Measurements from ENCODE around the gene BMP7.

Gene BMP7

DNA sequence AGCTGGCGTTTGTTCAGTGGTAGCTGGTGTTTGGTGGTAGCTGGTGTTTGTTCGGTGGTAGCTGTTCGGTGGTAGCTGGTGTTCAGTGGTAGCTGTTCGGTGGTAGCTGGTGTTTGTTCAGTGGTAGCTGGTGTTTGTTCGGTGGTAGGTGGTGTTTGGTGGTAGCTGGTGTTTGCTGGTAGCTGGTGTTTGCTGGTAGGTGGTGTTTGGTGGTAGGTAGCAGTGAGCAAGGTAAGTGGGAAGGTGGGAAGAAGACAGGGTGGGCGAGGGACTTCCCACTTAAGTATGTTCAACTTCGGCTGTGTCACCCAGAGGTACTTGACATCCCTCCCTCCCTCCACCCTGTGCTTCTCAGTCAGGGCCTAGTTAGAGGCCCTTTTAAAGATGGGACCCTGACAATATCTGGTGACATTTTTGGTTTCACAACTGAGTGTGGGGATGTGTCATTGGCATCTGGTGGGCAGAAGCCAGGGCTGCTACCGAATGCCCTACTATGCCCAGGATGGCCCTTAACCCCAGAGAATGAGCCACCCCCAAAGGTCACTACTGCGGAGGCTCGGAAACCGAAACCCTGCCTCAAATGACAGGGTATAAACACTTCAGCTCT lies 47.3 kb downstream of the BMP7 start:
- no peak overlapping the region for H3K4me3 ChIP-seq (ENCODE audit: control insufficient read depth, low read depth, low read length)
- TF ChIP-seq, protein P1, sequence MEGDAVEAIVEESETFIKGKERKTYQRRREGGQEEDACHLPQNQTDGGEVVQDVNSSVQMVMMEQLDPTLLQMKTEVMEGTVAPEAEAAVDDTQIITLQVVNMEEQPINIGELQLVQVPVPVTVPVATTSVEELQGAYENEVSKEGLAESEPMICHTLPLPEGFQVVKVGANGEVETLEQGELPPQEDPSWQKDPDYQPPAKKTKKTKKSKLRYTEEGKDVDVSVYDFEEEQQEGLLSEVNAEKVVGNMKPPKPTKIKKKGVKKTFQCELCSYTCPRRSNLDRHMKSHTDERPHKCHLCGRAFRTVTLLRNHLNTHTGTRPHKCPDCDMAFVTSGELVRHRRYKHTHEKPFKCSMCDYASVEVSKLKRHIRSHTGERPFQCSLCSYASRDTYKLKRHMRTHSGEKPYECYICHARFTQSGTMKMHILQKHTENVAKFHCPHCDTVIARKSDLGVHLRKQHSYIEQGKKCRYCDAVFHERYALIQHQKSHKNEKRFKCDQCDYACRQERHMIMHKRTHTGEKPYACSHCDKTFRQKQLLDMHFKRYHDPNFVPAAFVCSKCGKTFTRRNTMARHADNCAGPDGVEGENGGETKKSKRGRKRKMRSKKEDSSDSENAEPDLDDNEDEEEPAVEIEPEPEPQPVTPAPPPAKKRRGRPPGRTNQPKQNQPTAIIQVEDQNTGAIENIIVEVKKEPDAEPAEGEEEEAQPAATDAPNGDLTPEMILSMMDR (conservative IDR thresholded peaks at IDR 0.05; ENCODE audit: control insufficient read depth, insufficient read depth, low read depth, low read length): no peak
- no peak for DNase-seq (ENCODE audit: low read depth)

DNA sequence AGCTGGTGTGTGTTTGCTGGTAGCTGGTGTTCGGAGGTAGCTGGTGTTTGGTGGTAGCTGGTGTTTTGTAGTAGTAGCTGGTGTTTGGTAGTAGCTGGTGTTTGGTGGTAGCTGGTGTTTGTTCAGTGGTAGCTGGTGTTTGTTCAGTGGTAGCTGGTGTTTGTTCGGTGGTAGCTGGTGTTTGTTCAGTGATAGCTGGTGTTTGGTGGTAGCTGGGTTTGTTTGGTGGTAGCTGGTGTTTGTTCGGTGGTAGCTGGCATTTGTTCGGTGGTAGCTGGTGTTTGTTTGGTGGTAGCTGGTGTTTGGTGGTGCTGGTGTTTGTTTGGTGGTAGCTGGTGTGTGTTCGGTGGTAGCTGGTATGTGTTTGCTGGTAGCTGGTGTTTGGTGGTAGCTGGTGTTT lies 48.0 kb downstream of the BMP7 start:
- TF ChIP-seq, protein P1 (conservative IDR thresholded peaks at IDR 0.05; ENCODE audit: control insufficient read depth, insufficient read depth, low read depth, low read length): no peak
- no peak for DNase-seq (ENCODE audit: low read depth)
- H3K4me3 ChIP-seq (ENCODE audit: control insufficient read depth, low read depth, low read length): no peak overlapping the region

DNA sequence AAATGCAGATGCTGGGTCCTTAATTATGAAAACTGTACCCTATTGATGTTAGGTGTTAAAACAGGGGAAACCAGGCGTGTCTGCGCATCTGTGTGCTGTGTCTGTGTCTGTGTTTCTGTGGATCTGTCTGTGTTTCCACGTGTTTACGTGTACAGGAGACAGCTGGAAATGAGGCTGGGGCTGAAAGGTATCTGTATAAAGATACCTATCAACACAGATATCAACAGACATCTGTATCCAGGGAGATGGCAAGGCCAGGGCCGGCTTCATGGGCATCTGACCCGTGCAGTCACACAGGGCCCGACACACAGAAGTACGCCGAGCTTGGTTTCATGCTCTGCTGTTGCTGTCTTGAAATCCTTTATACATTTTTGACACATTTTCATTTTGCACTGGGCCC lies 48.6 kb downstream of the BMP7 start:
- TF ChIP-seq, protein P1 (conservative IDR thresholded peaks at IDR 0.05; ENCODE audit: control insufficient read depth, insufficient read depth, low read depth, low read length): no peak
- no peak for DNase-seq (ENCODE audit: low read depth)
- H3K4me3 ChIP-seq (ENCODE audit: control insufficient read depth, low read depth, low read length): no peak overlapping the region

DNA sequence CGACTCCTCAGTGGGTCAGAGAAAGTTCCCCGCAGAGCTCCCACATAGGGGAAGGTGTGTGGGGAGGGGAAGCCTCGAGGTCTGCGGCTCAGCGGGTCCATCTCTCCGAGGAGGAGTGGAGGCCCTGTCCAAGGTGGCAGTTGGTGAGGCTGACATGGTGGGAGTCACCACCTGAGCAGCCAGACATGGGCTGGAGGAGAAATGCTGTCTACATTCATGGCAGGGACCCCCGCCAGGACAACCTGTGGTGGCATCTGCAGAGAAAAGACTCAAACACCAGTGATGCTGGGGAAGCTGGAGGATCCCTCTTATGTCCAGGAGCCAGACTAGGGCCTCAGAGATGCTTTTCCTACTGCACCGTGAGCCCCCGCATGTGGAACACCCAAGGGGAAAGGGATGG lies 49.8 kb downstream of the BMP7 start:
- TF ChIP-seq, protein P1 (conservative IDR thresholded peaks at IDR 0.05; ENCODE audit: control insufficient read depth, insufficient read depth, low read depth, low read length): no peak
- H3K4me3 ChIP-seq (ENCODE audit: control insufficient read depth, low read depth, low read length): no peak overlapping the region
- DNase-seq (ENCODE audit: low read depth): no peak

DNA sequence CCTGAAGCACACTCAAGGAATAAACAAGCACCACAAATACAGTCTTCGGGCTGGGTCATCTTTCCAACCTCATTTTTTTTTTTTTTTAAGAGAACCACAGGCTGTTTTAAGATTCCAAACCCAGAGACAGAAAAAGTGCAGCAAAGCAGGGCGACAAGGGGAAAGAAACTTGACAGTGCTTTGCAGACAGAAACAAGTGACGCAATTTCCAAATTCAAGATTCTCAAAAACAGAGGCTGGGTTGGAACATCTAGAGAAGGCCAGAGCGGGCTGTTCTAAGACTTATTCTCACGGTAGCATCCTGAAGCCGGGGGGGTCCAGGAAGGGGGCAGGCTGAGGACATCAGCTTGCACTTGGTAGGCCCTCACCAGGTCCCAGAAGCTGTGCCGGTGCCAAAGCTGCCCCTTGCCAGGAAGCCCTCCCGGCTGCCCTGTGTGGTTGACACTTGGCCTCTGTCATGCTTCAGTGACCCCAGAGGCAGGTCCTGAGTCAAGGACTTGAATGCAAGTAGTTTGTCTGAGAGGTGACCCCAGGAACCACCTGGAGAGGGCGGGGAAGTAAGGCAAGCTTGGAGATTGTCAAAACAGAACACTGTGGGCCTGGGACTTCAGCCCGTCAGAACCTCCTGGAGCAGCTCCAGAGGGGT lies 50.5 kb downstream of the BMP7 start:
- TF ChIP-seq, protein P1 (conservative IDR thresholded peaks at IDR 0.05; ENCODE audit: control insufficient read depth, insufficient read depth, low read depth, low read length): no peak
- no peak for DNase-seq (ENCODE audit: low read depth)
- no peak overlapping the region for H3K4me3 ChIP-seq (ENCODE audit: control insufficient read depth, low read depth, low read length)

DNA sequence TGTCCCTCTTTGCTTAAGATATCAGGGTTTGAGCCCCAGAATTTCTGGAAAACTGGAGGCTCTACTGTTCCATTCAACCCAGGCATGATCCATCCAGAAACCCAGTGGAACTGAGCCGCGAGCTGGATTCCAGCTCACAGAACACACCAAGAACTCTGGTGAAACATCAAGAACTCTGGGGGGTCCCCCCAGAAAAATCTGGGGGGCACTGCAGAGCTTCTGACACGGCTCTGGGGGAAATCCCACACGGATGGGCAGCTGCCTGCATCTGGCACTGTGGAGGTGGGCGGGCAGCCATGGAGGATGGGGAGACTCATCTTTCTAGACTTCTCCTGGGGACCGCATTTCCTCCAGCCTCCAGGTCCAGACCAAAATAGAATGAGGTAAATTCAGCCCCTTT lies 51.0 kb downstream of the BMP7 start:
- no peak overlapping the region for H3K4me3 ChIP-seq (ENCODE audit: control insufficient read depth, low read depth, low read length)
- TF ChIP-seq, protein P1 (conservative IDR thresholded peaks at IDR 0.05; ENCODE audit: control insufficient read depth, insufficient read depth, low read depth, low read length): no peak
- no peak for DNase-seq (ENCODE audit: low read depth)
